Body of pancreas (tissue), 4 donors: ENCODE data around the gene SASH3.

Experiments
- POLR2A ChIP-seq, 3 donors: fragments of 450-650 bp; IDR thresholded peaks; one replicate each; pipeline ENCODE4 v1.6.1; 2016; ENCODE audit warnings: antibody characterized with exemption in 3 of 3, mild to moderate bottlenecking in 2 of 3
- TF ChIP-seq, protein P1 (sequence below), 7 experiments: fragments of 450-650 bp in 4 of 7; fragments of 200-600 bp in 3 of 7; sonication (generic) in 3 of 7; IDR thresholded peaks; one replicate each; pipeline ENCODE4 v1.5.1; 2016 to 2019; ENCODE audit warnings: antibody characterized with exemption in 7 of 7

GRCh38 chrX:129747533-129747932 lies 32.2 kb upstream of the SASH3 start:
- TF ChIP-seq, protein P1, sequence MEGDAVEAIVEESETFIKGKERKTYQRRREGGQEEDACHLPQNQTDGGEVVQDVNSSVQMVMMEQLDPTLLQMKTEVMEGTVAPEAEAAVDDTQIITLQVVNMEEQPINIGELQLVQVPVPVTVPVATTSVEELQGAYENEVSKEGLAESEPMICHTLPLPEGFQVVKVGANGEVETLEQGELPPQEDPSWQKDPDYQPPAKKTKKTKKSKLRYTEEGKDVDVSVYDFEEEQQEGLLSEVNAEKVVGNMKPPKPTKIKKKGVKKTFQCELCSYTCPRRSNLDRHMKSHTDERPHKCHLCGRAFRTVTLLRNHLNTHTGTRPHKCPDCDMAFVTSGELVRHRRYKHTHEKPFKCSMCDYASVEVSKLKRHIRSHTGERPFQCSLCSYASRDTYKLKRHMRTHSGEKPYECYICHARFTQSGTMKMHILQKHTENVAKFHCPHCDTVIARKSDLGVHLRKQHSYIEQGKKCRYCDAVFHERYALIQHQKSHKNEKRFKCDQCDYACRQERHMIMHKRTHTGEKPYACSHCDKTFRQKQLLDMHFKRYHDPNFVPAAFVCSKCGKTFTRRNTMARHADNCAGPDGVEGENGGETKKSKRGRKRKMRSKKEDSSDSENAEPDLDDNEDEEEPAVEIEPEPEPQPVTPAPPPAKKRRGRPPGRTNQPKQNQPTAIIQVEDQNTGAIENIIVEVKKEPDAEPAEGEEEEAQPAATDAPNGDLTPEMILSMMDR (IDR thresholded peaks at IDR 0.05): no peak
- TF ChIP-seq POLR2A (IDR thresholded peaks at IDR 0.05): no peak
